Measurements from ENCODE around the gene UBE2V1.

The UBE2V1 gene

GRCh38 chr20:50095476-50096078 lies 17.4 kb downstream of the UBE2V1 start:
- no peak for TF ChIP-seq CTCF (IDR thresholded peaks at IDR 0.05; ENCODE audit: control insufficient read depth, insufficient read depth, low read depth, low read length, missing control alignments)
- H3K4me3 ChIP-seq (ENCODE audit: control insufficient read depth, low read depth, low read length) = no peak overlapping the region
- no peak for DNase-seq (ENCODE audit: low read depth)

- no peak for TF ChIP-seq CTCF (IDR thresholded peaks at IDR 0.05; ENCODE audit: control insufficient read depth, insufficient read depth, low read depth, low read length, missing control alignments)
- no peak overlapping the region for H3K4me3 ChIP-seq (ENCODE audit: control insufficient read depth, low read depth, low read length)
- DNase-seq (ENCODE audit: low read depth) = no peak
Observed at GRCh38 chr20:50094522-50094921, 18.4 kb downstream of the UBE2V1 start.

GRCh38 chr20:50093240-50093639 lies 19.7 kb downstream of the UBE2V1 start:
- no peak for DNase-seq (ENCODE audit: low read depth)
- TF ChIP-seq CTCF (IDR thresholded peaks at IDR 0.05; ENCODE audit: control insufficient read depth, insufficient read depth, low read depth, low read length, missing control alignments) = no peak
- H3K4me3 ChIP-seq (ENCODE audit: control insufficient read depth, low read depth, low read length) = no peak overlapping the region

GRCh38 chr20:50092436-50092835 lies 20.5 kb downstream of the UBE2V1 start:
- TF ChIP-seq CTCF (IDR thresholded peaks at IDR 0.05; ENCODE audit: control insufficient read depth, insufficient read depth, low read depth, low read length, missing control alignments) = no peak
- DNase-seq (ENCODE audit: low read depth) = no peak
- H3K4me3 ChIP-seq (ENCODE audit: control insufficient read depth, low read depth, low read length) = no peak overlapping the region

- no peak for TF ChIP-seq CTCF (IDR thresholded peaks at IDR 0.05; ENCODE audit: control insufficient read depth, insufficient read depth, low read depth, low read length, missing control alignments)
- DNase-seq (ENCODE audit: low read depth) = no peak
- H3K4me3 ChIP-seq (ENCODE audit: control insufficient read depth, low read depth, low read length) = no peak overlapping the region
Observed at GRCh38 chr20:50089787-50090177, 23.2 kb downstream of the UBE2V1 start.

- no peak overlapping the region for H3K4me3 ChIP-seq (ENCODE audit: control insufficient read depth, low read depth, low read length)
- TF ChIP-seq CTCF (IDR thresholded peaks at IDR 0.05; ENCODE audit: control insufficient read depth, insufficient read depth, low read depth, low read length, missing control alignments) = no peak
- DNase-seq (ENCODE audit: low read depth) = no peak
Observed at GRCh38 chr20:50089140-50089786, 23.7 kb downstream of the UBE2V1 start.
